Non-pigmented ciliary epithelial cell (primary cell): ENCODE data around the gene PLEKHA1.

ENCODE experiments used
- DNase-seq: peaks from one replicate; pipeline ENCODE4 v3.0.0-alpha.2; 2010; ENCODE audit warnings: low read depth

Gene PLEKHA1

DNA sequence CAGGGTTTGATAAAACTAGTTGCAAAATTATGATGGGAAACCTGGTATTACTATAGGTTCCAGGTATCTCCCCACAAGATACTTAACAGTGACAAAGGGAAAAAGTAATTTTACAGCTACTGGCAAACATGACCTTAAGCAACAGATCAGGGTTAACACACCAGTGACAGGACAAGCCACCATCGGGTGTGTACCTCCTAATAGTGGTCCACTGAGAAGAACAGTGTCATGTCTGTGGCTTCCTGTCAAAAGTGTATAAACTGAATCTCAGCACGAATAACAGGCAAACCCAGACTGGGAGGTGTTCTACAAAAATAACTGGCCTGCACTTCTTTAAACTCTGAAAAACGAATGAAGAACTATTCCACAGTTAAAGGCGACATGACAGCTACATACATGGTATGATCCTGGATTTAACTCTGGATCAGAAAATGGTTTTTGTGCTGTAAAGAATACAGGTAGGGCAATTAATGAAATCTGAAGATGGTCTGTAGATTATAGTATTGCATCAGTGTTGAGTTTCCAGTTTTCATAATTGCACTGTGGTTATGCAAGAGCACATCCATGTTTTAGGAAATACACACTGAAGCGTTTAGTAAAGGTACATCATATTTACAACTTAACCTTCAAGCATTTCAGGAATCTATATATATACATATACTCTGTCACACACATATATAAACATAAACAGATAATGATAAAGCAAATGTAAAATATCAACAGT is 47.9 kb downstream of the PLEKHA1 start:
- no peak for DNase-seq

DNA sequence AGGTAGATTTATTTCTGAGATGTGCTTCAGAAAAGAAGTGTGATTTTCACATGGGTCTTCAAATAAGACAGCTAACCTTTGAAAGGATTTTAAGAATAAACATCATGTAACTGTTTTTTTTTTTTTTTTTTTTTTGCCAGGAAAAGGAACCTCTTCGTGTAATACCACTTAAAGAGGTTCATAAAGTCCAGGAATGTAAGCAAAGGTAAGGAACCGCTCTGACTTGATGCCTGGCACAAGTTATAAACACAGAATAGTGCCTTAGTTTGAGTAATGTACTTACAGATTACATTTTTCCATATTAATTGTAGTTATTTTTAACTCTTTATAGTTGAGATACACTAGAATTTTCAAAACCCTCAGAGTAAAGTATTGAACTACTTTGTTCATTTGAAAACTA is 49.6 kb downstream of the PLEKHA1 start:
- no peak for DNase-seq

DNA sequence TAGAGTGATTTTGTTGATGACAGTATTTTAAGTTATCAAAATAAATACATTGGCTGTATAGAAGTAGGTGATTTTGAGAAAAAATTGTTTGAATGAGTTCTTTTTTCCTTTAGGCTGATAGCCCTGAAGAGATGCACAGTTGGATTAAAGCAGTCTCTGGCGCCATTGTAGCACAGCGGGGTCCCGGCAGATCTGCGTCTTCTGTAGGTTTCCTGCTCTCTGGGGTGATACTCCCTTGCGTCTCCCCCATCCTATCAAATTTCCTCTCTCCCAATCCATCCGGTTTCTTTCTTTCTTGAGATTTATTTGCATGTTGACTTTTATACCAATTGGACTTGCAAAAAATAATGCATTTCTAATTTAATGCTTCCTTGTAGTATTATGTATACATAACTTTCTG is 52.3 kb downstream of the PLEKHA1 start:
- DNase-seq = no peak

DNA sequence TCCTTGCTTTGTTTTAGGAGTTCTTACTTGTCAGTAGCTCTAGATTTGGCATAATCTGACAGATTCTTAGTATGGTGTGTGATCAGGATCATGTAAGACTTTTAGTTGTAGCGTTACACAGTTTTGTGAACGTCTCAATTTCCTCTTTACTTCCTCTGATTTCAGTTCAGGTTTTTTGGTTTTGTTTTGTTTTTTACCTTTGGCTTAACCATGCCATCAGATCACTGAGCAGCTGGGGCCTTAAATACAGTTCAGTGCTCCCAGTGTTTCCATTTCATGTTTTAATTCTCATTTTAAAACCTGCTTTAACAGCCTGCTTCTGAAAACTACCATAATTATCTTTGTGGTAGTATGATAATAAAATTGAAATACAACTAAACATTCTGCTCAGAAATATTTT is 52.8 kb downstream of the PLEKHA1 start:
- DNase-seq = no peak

DNA sequence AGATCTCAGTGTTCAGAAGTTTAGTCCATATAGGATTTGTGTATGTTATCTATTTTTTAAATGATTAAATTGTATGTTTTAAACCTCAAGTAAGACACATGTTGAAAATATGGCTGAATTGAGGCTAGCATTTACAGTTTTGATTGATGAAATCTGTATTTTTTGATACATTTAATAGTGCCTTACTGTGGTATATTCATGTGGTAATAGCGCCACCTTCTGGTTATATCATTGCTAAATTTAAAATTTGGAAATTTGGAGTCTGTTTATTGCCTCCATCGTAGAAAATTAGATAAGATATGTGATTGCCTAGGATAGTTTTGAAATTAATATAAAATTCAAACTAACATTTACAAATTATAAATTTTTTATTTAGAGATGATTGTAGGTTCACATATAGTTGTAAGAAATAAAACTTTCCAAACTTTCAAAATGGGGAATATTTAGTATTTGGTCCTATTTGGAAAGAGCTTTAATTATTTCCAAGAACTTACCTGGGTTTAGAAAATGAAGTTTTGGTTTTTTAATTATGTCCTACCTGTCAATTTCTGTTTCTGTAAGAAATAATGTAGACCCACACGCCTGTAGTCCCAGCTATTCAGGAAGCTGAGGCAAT is 60.8 kb downstream of the PLEKHA1 start:
- no peak for DNase-seq

DNA sequence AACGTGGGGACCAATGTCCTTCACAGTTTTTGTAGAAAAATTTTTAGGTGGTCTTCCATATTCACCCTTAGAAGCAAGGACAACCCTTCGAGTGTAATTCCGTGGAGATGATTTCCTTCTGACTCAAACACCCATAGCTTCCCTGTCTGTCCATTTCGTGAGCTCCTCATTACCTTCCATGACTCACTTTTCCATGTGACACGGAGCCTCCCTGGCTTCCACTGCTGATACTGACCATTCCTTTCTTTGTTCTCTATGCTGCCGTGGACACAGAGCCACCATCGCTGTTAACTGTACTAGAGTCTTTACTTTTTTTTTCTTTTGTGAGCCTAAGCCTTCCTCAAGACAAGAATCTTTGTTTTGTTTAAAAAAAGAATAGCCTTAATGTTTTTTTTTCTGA is 67.5 kb downstream of the PLEKHA1 start:
- peak; percentile 34 for DNase-seq

DNA sequence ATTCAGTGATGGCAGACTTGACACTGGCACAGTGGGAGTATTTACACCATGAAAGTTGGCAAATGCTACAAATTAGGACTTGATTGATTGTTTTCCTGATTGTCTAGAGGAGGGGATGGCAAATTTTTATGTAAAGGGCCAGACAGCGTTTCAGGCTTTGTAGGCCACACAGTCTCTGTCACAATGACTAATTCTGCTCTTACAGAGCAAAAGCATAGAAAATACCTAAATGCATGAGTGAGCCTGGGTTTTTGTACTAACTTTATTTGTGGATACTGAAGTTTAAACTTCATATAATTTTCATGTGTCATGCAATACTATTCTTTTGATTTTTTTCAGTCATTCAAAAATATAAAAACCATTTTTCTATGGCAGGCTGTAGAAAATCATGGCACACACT is 71.0 kb downstream of the PLEKHA1 start:
- no peak for DNase-seq

DNA sequence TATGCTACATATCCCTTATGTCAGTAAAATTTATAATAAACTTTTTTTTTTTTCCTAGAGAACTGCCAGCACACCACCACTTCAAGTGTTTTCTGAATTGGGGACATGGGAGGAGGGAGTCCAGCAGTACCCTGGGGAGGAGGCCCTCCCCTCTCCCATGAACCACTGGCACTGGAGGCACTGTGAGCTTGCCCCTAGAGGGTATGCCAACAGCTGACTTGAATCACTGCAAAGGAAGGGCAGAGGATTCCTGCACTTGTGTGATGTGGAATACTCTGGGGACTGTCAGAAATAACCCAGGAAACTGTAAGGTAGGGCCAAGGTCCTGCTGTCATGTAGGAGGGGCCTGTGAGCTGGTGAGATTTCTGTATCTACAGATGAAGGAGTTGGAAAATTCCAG is 71.4 kb downstream of the PLEKHA1 start:
- no peak for DNase-seq

DNA sequence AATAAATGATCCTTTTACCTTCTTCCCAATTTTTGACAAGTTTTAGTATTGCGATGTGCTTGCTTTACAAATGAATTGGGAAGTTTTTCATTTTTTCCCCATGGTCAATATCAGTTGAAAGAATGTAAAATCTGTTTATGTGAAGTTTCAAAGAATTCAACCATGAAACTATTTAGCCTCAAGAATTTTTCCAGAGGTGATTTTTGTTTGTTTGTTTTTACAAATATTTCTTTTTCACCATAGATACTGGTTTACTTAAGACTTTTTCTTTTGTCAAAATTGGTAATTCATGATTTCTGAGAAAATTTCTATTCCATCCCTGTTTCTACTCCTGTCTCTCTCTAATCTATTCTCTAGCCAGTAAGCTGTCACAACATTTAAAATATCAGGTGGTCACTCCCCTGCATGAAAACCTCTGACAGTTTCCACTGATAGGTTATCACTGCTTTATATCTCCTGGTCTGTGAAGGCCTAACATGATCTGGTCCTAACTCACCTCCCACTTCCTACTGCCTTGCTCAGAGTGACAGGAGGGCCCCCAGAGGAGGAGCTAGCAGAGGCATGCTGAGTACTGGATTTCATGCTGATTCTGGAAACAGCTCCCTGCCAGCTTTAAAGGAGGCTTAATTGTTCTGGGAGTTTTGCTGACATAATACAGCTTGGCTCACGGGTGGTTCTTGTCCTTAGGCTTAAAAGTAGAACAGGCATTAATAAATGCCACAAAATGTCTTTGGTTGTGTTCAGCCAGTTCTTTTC is 72.3 kb downstream of the PLEKHA1 start:
- DNase-seq = no peak

DNA sequence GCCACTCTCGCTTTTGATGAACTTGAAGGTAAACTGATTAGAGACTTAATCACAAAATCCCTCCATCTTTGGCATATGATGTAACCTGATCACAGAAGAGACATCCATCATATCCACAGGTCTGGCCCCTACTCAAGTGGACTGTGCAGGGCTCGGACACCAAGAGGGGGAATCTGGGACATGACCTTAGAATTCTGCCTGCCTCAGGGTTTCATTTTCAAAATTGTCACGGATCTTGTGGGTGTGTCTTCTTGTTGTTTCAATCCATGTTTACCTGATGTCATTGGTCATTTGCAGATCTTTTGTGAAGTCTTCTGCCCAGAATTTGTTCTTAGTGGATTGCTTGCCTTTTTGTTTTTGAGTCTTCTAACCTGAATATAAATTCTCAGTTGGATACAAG is 74.1 kb downstream of the PLEKHA1 start:
- DNase-seq = no peak

DNA sequence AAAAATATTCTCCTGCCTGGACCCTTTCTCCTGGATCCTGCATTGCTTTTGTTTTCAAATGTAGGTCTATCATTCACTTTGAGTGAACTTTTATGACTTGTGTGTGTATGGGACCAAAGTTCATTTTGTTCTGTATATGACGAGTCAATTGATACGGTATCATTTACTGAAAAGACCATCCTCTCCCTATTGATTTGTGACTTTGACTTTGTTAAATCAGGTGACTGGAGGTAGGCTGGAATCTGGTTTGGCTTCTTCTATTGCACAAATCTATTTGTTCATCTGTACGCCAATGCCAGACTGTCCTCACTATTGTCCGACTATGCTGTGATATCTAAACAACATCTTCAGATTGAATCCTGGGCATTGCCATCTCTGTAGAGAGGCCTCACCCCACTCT is 74.6 kb downstream of the PLEKHA1 start:
- no peak for DNase-seq

DNA sequence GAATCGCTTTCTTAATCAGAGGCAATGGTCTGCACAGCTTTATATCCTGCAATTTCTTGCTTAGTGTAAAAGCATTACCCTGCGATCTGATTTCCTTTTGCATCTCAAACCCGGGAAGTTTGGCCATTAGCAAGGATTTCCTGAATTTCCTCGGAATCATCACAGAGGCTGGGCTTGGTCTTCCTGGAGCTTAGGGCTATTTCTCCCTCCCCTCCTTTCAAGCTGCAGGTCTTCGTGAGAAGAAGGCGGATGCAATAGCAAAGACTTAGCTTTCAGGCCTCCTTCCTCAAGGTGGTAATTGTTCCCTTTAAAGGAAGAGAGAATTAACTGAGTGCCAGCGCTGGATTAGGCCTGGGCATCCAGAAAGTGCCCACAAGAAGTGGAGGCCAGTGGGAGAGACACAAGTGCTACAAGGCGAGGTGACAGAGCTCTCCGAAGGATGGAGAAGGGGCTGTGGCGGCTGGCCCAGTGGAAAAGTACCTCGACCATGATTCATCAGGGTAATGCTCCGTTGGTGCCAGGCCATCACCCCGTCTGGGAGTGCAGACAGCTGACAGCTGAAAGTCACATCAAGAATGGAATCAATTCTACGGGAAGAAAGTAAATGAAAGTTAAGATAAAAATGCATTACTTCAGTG is 76.0 kb downstream of the PLEKHA1 start:
- no peak for DNase-seq

DNA sequence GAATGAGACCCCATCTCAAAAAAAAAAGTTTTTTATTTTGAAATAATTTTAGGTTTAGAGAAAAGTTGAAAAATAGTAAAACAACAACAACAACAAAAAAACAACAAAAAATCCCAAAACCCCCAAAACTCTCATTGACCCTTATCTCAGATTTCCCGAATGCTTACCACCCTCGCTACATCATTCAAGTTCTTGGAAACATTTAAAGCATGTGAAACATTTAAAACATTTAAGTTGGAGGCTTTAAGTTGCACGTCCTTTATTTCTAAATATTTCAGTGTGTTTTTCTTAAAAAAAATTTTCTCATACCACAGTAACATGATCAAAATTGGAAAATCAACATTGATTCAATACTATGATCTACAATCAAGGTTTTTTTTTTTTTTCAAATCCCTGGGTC is 79.6 kb downstream of the PLEKHA1 start:
- no peak for DNase-seq

DNA sequence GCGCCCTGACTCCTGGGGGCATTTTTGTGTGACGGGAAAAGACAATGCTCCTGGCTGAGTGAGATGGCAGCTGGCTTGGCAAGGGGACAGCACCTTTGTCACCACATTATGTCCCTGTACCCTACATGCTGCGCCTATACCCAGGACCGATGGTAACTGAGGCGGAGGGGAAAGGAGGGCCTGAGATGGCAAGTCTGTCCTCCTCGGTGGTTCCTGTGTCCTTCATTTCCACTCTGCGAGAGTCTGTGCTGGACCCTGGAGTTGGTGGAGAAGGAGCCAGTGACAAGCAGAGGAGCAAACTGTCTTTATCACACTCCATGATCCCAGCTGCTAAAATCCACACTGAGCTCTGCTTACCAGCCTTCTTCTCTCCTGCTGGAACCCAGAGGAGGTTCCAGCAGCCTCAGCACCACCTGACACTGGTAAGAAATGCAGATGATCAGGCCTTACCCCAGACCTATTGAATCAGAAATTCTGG is 80.1 kb downstream of the PLEKHA1 start, which contains the start of gene ARMS2:
Gene ARMS2 (plus strand): TSS at position 51 of the 478 bp plus-strand sequence. CDS start 75 bp downstream, at position 126.
- no peak for DNase-seq

DNA sequence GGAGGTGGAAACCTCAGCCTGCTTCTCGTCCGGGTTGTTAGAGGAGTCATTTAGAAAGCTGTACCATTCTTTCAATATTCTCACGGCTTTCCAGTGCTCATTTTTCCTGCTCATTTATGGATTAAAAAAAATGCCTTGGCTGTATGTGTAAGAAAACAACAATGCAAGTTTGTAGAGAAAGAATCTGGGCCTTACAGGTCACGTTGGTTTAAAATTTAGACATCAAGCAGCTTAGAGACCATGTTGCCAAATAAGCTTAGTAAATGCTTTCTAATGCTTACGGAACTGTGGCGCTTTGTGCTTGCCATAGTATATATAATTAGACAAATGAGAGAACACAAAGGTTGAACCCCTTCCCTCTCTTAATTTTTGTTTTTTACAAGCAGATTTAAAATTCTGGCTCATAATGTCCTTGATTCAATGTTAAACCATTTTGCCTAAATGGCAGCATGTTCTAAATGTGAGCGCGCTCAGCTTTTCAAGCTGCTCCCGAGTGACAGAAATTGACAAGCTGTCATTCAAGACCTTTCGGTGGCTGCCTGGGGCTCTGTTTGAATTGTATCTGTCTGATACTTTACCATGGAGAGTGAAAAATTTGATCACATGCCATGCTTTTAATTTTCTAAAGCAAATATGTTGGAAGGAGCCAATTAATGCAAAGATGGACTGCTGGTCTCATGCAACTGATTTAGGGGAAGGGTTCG is 81.0 kb downstream of the PLEKHA1 start:
- no peak for DNase-seq

DNA sequence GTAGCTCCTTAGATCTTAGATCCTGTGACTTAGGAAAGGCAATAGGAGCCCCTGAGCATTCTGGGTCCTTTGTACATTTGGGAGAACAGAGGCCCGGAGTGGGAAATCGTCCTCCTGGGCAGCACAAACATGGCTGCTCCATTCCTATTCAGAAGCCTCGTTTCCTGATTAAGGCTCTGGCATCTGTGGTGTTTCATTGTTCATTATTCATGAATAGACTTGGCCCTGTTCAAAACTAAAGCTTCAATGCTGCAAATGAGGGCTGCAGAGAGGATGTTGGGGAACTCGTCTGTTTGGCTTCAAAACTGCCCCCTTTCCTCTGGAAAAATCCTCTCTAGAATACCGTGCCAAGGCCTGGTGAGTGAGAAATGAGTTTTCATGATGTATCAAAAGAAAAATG is 83.4 kb downstream of the PLEKHA1 start:
- no peak for DNase-seq

DNA sequence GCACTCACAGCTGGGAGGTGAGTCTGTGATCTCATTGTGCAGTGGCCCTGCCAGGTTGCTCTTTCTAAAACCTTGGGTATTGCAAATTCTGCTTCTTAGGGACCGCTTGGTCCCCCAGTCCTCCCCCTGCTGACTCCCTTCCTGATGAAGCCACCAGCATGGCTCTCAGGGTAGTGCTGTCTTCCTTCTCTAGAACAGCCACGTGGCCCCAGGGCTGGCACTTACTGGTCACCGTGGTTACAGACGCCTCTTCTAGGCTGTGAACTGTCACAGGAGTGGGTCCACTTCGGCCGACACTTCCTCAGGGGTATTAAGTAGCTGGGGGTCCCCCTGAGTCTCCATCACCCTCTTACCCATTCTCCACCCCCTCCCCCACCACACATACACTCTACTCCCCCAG is 84.2 kb downstream of the PLEKHA1 start:
- DNase-seq = no peak

DNA sequence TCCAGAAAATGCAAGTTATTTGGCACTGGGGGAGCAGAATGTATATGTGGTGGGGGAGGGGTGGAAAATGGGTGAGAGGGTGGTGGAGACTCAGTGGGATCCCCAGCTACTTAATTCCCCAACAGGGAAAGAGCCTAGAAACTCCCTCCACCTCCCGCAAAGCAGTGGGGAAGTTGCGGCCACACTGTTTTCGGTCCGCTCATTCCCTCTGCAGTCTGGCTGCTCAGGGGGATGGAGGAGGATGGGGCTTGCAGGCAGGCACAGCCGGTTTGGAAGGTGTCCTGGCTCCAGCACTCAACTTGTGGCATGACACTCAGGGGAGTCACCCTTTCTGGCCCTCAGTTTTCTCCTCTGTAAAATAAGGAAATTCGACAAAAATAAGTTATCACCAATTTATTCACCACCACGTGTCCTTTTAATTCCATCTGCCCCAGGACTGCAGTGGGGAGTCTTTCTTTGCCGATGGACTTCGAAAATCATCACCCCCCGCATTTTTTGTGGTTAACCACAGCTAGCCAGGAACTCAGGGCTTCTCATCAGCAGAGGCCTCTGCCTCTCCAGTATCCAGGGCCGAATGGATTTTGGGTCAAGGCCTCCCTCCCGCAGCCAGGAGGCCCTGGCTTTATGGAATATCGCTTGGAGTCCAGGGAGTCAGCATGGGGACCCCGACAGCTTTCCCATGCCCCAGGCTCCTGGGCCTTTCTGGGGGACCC is 85.2 kb downstream of the PLEKHA1 start:
- peak; percentile 36 for DNase-seq

DNA sequence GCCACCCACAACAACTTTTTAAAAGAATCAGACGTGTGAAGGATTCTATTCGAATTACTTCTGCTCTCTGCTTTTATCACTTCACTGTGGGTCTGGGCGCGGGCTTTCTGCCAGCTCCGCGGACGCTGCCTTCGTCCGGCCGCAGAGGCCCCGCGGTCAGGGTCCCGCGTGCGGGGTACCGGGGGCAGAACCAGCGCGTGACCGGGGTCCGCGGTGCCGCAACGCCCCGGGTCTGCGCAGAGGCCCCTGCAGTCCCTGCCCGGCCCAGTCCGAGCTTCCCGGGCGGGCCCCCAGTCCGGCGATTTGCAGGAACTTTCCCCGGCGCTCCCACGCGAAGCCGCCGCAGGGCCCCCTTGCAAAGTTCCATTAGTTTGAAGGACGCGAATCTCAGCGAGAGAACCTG is 86.4 kb downstream of the PLEKHA1 start:
- DNase-seq = no peak

DNA sequence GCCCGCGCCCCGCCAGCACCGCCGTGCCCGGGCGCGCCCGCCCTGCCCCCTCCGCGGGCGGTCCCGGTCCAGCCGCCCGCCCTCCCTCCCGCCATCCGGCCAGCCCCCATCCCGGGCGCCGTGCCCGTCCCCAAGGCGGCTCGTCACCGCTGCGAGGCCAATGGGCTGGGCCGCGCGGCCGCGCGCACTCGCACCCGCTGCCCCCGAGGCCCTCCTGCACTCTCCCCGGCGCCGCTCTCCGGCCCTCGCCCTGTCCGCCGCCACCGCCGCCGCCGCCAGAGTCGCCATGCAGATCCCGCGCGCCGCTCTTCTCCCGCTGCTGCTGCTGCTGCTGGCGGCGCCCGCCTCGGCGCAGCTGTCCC is 86.8 kb downstream of the PLEKHA1 start, which contains the start of gene HTRA1:
Gene HTRA1 (plus strand): TSS at position 187 of the 362 bp plus-strand sequence. CDS start 100 bp downstream, at position 287.
- no peak for DNase-seq
